ENCODE results near the gene S100A14.

Gene S100A14

DNA sequence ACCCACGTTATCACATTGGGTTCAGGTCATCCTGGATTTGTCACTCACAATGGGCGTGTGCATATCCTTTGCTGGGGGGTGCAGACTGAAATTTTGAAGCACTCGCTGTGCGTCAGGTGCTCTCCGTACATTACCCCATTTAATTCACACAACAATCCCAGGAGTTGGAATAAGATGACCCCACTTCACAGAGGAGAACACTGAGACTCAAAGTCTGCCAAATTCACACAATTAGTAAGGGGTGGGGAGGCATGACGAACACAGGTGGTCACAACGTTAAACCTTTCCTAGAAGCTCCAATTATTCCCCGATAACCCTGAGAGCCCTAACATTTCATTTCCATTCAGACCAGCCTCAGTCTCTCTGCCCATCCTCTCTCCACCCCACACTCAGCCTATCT lies 46.7 kb downstream of the S100A14 start:
- TF ChIP-seq ZFX (IDR thresholded peaks at IDR 0.05; ENCODE audit: borderline replicate concordance) = no peak
- TF ChIP-seq, protein P1, sequence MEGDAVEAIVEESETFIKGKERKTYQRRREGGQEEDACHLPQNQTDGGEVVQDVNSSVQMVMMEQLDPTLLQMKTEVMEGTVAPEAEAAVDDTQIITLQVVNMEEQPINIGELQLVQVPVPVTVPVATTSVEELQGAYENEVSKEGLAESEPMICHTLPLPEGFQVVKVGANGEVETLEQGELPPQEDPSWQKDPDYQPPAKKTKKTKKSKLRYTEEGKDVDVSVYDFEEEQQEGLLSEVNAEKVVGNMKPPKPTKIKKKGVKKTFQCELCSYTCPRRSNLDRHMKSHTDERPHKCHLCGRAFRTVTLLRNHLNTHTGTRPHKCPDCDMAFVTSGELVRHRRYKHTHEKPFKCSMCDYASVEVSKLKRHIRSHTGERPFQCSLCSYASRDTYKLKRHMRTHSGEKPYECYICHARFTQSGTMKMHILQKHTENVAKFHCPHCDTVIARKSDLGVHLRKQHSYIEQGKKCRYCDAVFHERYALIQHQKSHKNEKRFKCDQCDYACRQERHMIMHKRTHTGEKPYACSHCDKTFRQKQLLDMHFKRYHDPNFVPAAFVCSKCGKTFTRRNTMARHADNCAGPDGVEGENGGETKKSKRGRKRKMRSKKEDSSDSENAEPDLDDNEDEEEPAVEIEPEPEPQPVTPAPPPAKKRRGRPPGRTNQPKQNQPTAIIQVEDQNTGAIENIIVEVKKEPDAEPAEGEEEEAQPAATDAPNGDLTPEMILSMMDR (IDR thresholded peaks at IDR 0.05) = no peak
- H3K27ac ChIP-seq = no peak overlapping the region

DNA sequence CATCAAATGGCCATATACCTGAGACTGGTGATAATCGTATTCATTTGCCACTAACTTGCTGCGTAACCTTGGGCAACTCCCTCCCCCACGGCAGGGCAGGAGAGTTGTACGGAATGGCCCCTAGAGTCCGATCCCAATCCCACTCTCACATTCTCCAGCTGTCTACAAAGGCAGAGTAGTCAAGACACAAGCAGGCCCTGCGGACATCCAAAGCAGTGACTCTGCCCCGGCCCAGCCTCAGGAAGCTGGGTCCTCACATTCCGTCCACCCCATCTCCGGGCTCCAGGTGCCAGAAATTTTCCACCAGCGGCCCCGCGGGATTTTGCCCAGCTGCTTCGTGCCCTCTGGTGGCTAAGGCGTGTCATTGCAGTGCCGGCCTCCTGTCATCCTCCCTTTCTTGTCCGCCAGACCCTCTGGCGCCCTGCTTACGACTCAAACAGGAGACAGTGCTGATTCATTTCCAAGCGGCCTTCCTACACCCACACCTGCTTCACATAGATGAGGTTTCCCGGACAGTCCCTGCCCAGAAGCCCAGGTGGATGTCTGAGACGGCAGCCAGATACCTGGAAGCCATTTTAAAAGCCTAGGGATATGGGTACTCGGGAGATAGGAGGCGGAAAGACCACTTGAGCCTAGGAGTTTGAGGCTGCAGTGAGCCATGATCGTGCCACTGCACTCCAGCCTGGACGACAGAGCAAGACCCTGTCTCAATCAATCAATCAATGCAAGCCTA lies 47.6 kb downstream of the S100A14 start:
- TF ChIP-seq, protein P1 (IDR thresholded peaks at IDR 0.05) = peak; percentile 99
- TF ChIP-seq ZFX (IDR thresholded peaks at IDR 0.05; ENCODE audit: borderline replicate concordance) = no peak
- H3K27ac ChIP-seq = peak overlapping the region; percentile 55; the same call in 1 of the 2 replicates

DNA sequence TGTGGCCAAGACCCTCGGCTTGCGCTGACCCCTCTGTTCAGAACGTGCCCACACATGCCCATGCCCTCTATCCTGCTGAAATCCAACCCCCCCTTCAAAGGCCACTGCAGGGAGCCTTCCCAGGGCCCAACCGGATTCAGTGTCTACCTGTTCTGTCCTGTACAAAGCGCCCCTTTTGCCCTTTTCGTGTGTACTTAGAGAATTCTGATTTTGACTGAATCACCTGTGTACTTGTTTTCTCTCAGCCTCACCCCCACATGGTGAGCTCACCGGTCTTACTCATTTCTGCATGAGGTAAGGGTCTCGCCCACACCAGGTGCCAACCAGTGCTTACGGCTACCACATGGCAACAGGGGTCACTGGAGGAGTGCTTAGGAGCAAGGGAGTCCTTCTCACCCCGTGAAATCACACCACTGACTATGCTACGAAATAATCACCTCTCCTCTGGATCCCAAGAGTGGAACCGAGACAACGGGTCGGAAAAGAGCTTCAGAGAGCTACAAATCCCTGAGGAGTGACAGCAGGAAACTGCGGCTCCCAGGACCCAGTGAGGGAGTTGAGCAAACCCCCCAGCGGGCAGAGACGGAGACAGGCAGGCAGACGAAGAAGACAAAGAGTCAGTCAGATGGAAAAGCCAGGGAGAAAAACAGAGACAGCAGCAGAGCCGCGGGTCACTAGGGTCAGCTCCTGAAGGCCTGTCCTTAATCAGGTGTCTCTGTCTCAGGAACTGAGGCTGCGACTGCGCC lies 48.3 kb downstream of the S100A14 start:
- H3K27ac ChIP-seq = peak overlapping the region; percentile 55; the same call in 1 of the 2 replicates

DNA sequence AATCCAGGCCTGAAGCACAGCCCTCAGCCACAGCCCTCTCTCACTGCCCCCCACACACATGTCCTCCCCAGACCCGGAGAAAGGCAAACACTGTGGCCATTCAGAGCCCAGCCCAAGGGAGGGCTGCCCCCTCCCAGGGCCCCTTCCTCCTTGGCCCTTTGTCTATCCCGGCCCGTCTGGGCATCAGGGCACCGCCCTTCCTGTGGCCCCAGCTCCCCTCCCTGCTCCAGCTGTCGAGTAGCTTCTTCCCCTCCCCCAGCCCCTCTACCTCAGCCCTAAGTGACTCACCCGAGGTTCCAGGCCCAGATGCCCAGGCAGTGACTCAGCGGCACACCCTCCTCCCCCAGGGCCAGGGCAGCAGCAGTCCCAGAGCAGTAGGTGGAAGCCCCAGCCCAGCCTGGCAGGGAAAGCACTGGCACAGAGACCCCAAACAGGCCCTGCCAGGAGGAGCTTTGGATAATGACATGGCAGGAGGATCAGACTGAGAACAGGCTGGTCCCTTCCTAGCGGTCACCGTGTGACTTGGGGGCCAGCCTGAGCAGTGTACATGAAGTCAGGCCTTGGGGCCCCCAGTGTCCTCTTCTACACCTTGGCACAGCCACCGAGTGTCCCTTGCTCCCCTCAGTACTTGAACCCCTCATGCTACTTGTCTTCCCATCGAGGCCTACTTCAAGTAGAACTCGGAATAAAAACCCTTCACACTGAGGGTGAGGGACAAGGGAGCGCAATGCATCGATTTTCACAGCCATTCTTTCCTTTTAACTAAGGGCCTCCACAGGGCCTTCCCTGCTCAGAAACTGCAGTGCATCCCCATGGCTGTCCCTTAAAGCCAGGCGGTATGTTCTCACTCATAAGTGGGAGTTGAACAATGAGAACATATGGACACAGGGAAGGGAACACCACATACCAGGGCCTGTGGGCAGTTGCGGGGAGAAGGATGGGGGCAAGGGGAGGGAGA lies 49.4 kb downstream of the S100A14 start:
- peak overlapping the region; percentile 55 for H3K27ac ChIP-seq
- TF ChIP-seq, protein P1 (IDR thresholded peaks at IDR 0.05) = no peak
- TF ChIP-seq ZFX (IDR thresholded peaks at IDR 0.05; ENCODE audit: borderline replicate concordance) = no peak

More for the DNA sequence above, 48.3 kb downstream of the S100A14 start:
- TF ChIP-seq, protein P1 (IDR thresholded peaks at IDR 0.05) = no peak
- no peak for TF ChIP-seq ZFX (IDR thresholded peaks at IDR 0.05; ENCODE audit: borderline replicate concordance)

DNA sequence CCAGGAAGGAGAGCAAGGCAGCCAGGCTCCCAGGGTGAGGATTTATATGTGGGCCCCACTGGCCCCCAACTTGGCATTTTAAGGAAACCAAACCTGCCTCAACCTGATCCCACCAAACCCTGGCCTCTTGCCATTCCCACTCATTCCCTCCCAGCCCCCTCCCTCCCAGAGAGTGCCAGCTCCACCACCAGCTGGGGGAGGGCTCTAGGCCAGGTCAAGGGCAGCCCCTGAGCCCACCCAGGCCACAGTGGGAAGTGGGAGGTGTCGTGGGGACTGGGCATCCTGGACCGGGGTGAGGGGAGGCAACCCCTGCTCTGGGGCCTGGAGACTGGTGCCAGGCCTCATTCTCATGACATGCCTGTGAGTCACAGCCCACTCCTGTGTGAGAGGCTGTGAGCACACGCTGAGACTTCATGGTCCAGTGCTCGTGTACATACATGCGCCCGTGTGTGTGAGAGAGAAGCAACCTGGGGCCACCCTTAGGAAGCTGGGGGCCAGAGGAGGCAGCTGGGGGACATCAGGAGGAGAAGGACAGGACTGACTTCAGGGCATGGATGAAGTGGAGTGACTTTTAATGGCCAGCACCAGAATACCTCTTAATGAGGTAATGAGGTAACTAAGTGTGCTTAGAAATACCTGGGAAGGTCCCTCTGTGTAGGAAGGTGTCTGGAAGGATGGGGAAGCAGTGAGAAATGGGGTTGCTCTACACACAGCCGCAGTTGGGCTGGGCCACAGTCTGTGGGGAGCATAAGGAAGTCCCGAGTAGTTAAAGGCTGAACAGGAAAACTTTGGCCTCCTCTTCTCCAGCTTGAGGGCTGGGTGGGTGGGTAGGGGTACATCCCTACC lies 50.4 kb downstream of the S100A14 start, which contains the start of gene S100A2:
Gene S100A2 (minus strand): TSS at position 316 of the 846 bp plus-strand sequence. CDS start 1,967 bp downstream, outside the sequence.
- H3K27ac ChIP-seq = peak within 1 kb of the TSS; percentile 55
- TF ChIP-seq, protein P1 (IDR thresholded peaks at IDR 0.05) = no peak
- TF ChIP-seq ZFX (IDR thresholded peaks at IDR 0.05; ENCODE audit: borderline replicate concordance) = no peak

Data from 22Rv1 (cell line).